SU-DHL-6 (cell line): ENCODE measurements around the gene DOCK10.

Source experiments
- H2AFZ ChIP-seq: fragments of 200-600 bp; sonication (generic); 2 replicates; pipeline ENCODE4 v1.6.1; 2014; ENCODE audit warnings: low read depth, mild to moderate bottlenecking, moderate library complexity, mixed read lengths, antibody characterized with exemption, low read length; ENCODE audit not compliant: severe bottlenecking
- H3F3A ChIP-seq: fragments of 200-600 bp; shearing (Covaris generic); 2 replicates; pipeline ENCODE4 v1.6.0; 2016; ENCODE audit warnings: antibody characterized with exemption, mild to moderate bottlenecking; ENCODE audit not compliant: insufficient read depth
- H3K27ac ChIP-seq: fragments of 200-600 bp; sonication (generic); 2 replicates; pipeline ENCODE4 v1.5.1; 2016; ENCODE audit warnings: low read depth, mild to moderate bottlenecking, low read length, moderate library complexity, mixed read lengths
- H3K27me3 ChIP-seq: fragments of 200-600 bp; sonication (generic), shearing (Covaris generic); 2 replicates; pipeline ENCODE4 v1.6.0; 2014; ENCODE audit warnings: mild to moderate bottlenecking, low read length
- H3K36me3 ChIP-seq: fragments of 200-600 bp; sonication (generic); 2 replicates; pipeline ENCODE4 v1.6.1; 2014; ENCODE audit warnings: mild to moderate bottlenecking, low read length, mixed read lengths
- H3K4me2 ChIP-seq: fragments of 300-600, 200-600 bp; shearing (Covaris generic), sonication (generic); 2 replicates; pipeline ENCODE4 v1.6.0; 2014; ENCODE audit warnings: low read length, low read depth, mild to moderate bottlenecking; ENCODE audit not compliant: poor library complexity, severe bottlenecking
- H3K4me3 ChIP-seq: fragments of 200-600 bp; sonication (generic); 2 replicates; pipeline ENCODE4 v1.5.1; 2014; ENCODE audit warnings: antibody characterized with exemption, low read length, mild to moderate bottlenecking, mixed read lengths; ENCODE audit not compliant: insufficient read depth, poor library complexity, severe bottlenecking
- H3K79me2 ChIP-seq: fragments of 200-600 bp; sonication (generic); 2 replicates; pipeline ENCODE4 v1.6.1; 2014; ENCODE audit warnings: mild to moderate bottlenecking, low read length, moderate library complexity; ENCODE audit not compliant: insufficient read depth
- H3K9ac ChIP-seq: fragments of 200-600 bp; sonication (generic); 2 replicates; pipeline ENCODE4 v1.7.0; 2014; ENCODE audit warnings: mild to moderate bottlenecking, low read length
- H3K9me2 ChIP-seq: fragments of 200-600 bp; sonication (generic); replicated peaks from 2 replicates; pipeline ENCODE4 v1.6.1; 2014; ENCODE audit warnings: low read length; ENCODE audit not compliant: insufficient read depth
- H3K9me3 ChIP-seq: fragments of 200-600 bp; sonication (generic); 2 replicates; pipeline ENCODE4 v1.6.1; 2014; ENCODE audit warnings: low read length, mixed read lengths; ENCODE audit not compliant: insufficient read depth
- H4K20me1 ChIP-seq: fragments of 200-600 bp; sonication (generic); 2 replicates; pipeline ENCODE4 v1.6.1; 2014; ENCODE audit warnings: low read depth, mild to moderate bottlenecking, antibody characterized with exemption, low read length, moderate library complexity, mixed read lengths
- EZH2phosphoT487 ChIP-seq: fragments of 200-600 bp; sonication (generic), shearing (Covaris generic); conservative IDR thresholded peaks from 2 replicates; pipeline ENCODE4 v1.6.1; 2018; ENCODE audit warnings: mild to moderate bottlenecking, antibody characterized with exemption, low read length, moderate library complexity, mixed read lengths
- TF ChIP-seq, protein P1 (sequence below): fragments of 200-600 bp; sonication (generic); IDR thresholded peaks from one replicate; pipeline ENCODE4 v1.5.1; 2017; ENCODE audit warnings: antibody characterized with exemption, mild to moderate bottlenecking, low read length, moderate library complexity; ENCODE audit not compliant: insufficient read depth, poor library complexity, severe bottlenecking

DOCK10 gene

DNA sequence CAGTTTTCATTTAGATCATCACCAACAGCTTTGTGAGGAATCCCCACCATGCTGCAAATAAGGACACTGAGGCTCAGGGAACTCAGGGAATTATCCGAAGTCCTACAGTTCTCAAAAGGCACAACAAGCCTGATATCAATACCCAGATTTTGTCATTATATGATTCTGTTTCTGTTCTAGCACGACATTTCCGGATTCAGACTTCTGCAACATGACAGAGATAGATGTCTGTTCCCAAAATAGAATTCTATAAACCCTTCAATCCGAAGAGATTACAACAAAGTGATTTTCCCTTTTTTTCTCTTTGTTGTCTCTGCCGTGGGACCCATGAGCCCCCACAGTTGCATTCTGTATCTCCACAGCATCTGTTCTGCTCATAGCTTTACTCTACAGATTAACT lies 72.0 kb downstream of the DOCK10 start:
- no peaks in the 10 kb centered on the region for H3K9me2 ChIP-seq
- H3K4me3 ChIP-seq = no peak overlapping the region
- H3K27ac ChIP-seq = no peak overlapping the region
- no peaks in the 10 kb centered on the region for H3K36me3 ChIP-seq
- H3K9me3 ChIP-seq = no peaks in the 10 kb centered on the region
- H4K20me1 ChIP-seq = no peaks in the 10 kb centered on the region
- H2AFZ ChIP-seq = no peak overlapping the region
- no peak overlapping the region for H3K4me2 ChIP-seq
- TF ChIP-seq, protein P1, sequence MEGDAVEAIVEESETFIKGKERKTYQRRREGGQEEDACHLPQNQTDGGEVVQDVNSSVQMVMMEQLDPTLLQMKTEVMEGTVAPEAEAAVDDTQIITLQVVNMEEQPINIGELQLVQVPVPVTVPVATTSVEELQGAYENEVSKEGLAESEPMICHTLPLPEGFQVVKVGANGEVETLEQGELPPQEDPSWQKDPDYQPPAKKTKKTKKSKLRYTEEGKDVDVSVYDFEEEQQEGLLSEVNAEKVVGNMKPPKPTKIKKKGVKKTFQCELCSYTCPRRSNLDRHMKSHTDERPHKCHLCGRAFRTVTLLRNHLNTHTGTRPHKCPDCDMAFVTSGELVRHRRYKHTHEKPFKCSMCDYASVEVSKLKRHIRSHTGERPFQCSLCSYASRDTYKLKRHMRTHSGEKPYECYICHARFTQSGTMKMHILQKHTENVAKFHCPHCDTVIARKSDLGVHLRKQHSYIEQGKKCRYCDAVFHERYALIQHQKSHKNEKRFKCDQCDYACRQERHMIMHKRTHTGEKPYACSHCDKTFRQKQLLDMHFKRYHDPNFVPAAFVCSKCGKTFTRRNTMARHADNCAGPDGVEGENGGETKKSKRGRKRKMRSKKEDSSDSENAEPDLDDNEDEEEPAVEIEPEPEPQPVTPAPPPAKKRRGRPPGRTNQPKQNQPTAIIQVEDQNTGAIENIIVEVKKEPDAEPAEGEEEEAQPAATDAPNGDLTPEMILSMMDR = no peak
- TF ChIP-seq EZH2phosphoT487 = no peak
- no peaks in the 10 kb centered on the region for H3K27me3 ChIP-seq
- H3K79me2 ChIP-seq = no peaks in the 10 kb centered on the region
- no peak overlapping the region for H3K9ac ChIP-seq
- no peaks in the 10 kb centered on the region for H3F3A ChIP-seq

DNA sequence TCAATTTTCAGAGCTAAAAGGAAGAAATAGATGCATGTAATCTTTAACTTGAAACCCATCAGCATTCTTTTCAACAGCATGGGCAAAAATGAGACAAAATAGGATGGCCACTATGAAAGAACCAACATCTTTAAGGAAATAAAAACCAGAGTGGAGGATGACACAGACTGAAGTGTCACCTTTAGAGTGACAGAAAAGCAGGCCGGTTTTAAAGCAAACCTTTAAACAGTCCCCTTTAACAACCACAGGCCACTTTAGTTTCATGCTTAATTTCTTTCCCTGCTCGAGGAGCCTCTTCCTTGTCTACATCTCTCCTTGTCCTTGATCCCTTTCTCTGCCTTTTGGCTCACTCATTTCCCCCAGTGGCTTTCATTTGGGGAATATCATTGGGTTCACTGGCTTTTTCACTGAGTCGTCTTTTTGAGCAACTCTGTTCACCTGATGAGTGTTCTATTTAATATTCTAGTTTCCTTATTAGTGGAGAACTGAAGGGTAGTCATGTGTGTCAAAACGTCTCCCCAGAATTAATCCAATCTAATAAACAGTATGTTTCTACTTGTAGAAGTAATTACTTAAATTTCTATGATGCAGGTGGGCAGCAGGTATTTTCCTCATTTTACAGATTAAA lies 72.5 kb downstream of the DOCK10 start:
- no peak overlapping the region for H3K27ac ChIP-seq
- H3K9me2 ChIP-seq = no peaks in the 10 kb centered on the region
- H3K4me3 ChIP-seq = no peak overlapping the region
- no peaks in the 10 kb centered on the region for H4K20me1 ChIP-seq
- no peaks in the 10 kb centered on the region for H3K36me3 ChIP-seq
- no peaks in the 10 kb centered on the region for H3K9me3 ChIP-seq
- no peak for TF ChIP-seq EZH2phosphoT487
- TF ChIP-seq, protein P1 = no peak
- no peaks in the 10 kb centered on the region for H3F3A ChIP-seq
- H3K79me2 ChIP-seq = no peaks in the 10 kb centered on the region
- no peak overlapping the region for H2AFZ ChIP-seq
- H3K27me3 ChIP-seq = no peaks in the 10 kb centered on the region
- no peak overlapping the region for H3K9ac ChIP-seq
- no peak overlapping the region for H3K4me2 ChIP-seq

DNA sequence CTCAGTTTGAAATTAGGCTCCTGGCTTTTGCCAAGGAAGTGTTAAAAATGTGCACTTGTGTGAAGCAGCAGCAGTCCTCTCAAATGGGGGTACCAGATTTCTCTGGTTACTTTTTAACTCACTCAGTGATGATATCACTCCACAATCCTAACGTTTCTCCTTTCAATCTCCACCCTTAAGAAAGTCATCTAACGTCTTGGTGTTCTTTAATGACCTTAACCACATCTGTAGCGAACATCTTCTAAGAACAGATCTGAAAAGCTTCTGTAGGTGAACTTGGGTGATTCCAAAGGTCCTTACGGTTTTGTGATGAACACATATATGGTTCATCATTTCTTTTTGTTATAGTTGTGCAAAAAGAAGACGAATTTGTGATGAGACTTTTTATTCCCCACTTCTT lies 73.2 kb downstream of the DOCK10 start:
- no peaks in the 10 kb centered on the region for H3K79me2 ChIP-seq
- no peak overlapping the region for H2AFZ ChIP-seq
- no peaks in the 10 kb centered on the region for H3F3A ChIP-seq
- H3K4me2 ChIP-seq = no peak overlapping the region
- H3K9ac ChIP-seq = no peak overlapping the region
- H4K20me1 ChIP-seq = no peaks in the 10 kb centered on the region
- TF ChIP-seq, protein P1 = no peak
- H3K4me3 ChIP-seq = no peak overlapping the region
- H3K27me3 ChIP-seq = no peaks in the 10 kb centered on the region
- no peaks in the 10 kb centered on the region for H3K9me2 ChIP-seq
- H3K36me3 ChIP-seq = no peaks in the 10 kb centered on the region
- H3K9me3 ChIP-seq = no peaks in the 10 kb centered on the region
- no peak overlapping the region for H3K27ac ChIP-seq
